Peyer's patch (tissue), 4 donors: ENCODE data around the gene KIAA1671.

Experiments used
- CTCF ChIP-seq, 6 experiments: fragments of 450-650 bp in 4 of 6; fragments of 200-600 bp in 2 of 6; sonication (generic) in 1 of 6; IDR thresholded peaks; one replicate each; pipeline ENCODE4 v1.5.1; 2017 to 2019; ENCODE audit warnings: antibody characterized with exemption in 6 of 6, mild to moderate bottlenecking in 3 of 6, moderate library complexity in 1 of 6
- POLR2A ChIP-seq, 2 donors: fragments of 450-650 bp; IDR thresholded peaks; one replicate each; pipeline ENCODE4 v1.5.1; 2017; ENCODE audit warnings: antibody characterized with exemption in 2 of 2, mild to moderate bottlenecking in 2 of 2, moderate library complexity in 2 of 2

- no peak for TF ChIP-seq CTCF (IDR thresholded peaks at IDR 0.05)
- TF ChIP-seq POLR2A (IDR thresholded peaks at IDR 0.05), result no peak
Measured at GRCh38 chr22:25086902-25087282, 134.4 kb downstream of the KIAA1671 start.
